Subcutaneous adipose tissue (tissue), 4 donors: ENCODE data around the gene OXCT1. TPM values are rescaled to one million over a fixed set of nuclear protein-coding genes. Genes with fewer than 3 reads are reported as not detected.

ENCODE experiments used
- total RNA-seq, 4 donors: library from RNA; depleted of rRNA; stranded (reverse); fragments of >200 nt; gene quantifications; one replicate each; pipeline ENCODE4 v1.1.0, GENCODE V29; 2016
- TF ChIP-seq, protein P1 (sequence below): fragments of 450-650 bp; IDR thresholded peaks from one replicate; pipeline ENCODE4 v1.5.1; 2016; ENCODE audit warnings: low read depth, mild to moderate bottlenecking, control low read depth, antibody characterized with exemption, moderate library complexity

Gene OXCT1
- total RNA-seq, 4 donors from 2014 or later = 38.9 to 74.6 (median 57.1) TPM

GRCh38 chr5:41747301-41747700 is 122.9 kb downstream of the OXCT1 start:
- TF ChIP-seq, protein P1, sequence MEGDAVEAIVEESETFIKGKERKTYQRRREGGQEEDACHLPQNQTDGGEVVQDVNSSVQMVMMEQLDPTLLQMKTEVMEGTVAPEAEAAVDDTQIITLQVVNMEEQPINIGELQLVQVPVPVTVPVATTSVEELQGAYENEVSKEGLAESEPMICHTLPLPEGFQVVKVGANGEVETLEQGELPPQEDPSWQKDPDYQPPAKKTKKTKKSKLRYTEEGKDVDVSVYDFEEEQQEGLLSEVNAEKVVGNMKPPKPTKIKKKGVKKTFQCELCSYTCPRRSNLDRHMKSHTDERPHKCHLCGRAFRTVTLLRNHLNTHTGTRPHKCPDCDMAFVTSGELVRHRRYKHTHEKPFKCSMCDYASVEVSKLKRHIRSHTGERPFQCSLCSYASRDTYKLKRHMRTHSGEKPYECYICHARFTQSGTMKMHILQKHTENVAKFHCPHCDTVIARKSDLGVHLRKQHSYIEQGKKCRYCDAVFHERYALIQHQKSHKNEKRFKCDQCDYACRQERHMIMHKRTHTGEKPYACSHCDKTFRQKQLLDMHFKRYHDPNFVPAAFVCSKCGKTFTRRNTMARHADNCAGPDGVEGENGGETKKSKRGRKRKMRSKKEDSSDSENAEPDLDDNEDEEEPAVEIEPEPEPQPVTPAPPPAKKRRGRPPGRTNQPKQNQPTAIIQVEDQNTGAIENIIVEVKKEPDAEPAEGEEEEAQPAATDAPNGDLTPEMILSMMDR = no peak

GRCh38 chr5:41738710-41739354 is 131.4 kb downstream of the OXCT1 start:
- TF ChIP-seq, protein P1 = no peak

- TF ChIP-seq, protein P1 = no peak
Observed at GRCh38 chr5:41736641-41737040, 133.6 kb downstream of the OXCT1 start.

DNA sequence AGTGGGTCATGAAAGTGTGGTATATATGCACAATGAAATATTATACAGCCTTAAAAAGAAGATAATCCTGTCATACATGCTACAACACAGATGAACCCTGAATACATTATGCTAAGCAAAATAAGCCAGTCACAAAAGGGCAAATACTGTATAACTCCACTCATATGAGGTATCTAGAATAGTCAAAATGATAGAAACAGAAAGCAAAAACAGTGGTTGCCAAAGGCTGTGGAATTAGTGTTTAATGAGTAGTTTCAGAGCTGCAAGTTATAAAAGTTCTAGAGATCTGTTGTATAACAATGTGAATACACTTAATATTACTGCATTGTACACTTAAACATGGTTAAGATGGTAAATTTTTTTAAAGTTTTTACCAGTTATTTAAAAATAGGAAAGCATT is 135.0 kb downstream of the OXCT1 start:
- TF ChIP-seq, protein P1 = no peak

GRCh38 chr5:41728281-41728680 is 141.9 kb downstream of the OXCT1 start:
- TF ChIP-seq, protein P1 = no peak

GRCh38 chr5:41722359-41722950 is 147.8 kb downstream of the OXCT1 start:
- TF ChIP-seq, protein P1 = no peak

- TF ChIP-seq, protein P1 = no peak
Observed at GRCh38 chr5:41721516-41721915, 148.7 kb downstream of the OXCT1 start.
